ENCODE results near the gene CDC42SE1.

GRCh38 chr1:151039521-151039920 is 19.9 kb downstream of the CDC42SE1 start:
- TF ChIP-seq CTCF (IDR thresholded peaks at IDR 0.05): no peak
- TF ChIP-seq POLR2AphosphoS5 (IDR thresholded peaks at IDR 0.05; ENCODE audit: low read depth, low read length): no peak
- TF ChIP-seq REST (IDR thresholded peaks at IDR 0.05; ENCODE audit: insufficient read depth in 1 of 2, low read depth in 2 of 2, low read length in 1 of 2): no peak
- no peak for TF ChIP-seq SIN3A (IDR thresholded peaks at IDR 0.05; ENCODE audit: borderline replicate concordance, insufficient read depth, low read depth, low read length)

Measured in Panc1 (cell line).